ENCODE measurements around the gene STK24.
A peak's percentile ranks its signal among the peaks of the same experiment; 100 is the strongest.

Gene STK24

DNA sequence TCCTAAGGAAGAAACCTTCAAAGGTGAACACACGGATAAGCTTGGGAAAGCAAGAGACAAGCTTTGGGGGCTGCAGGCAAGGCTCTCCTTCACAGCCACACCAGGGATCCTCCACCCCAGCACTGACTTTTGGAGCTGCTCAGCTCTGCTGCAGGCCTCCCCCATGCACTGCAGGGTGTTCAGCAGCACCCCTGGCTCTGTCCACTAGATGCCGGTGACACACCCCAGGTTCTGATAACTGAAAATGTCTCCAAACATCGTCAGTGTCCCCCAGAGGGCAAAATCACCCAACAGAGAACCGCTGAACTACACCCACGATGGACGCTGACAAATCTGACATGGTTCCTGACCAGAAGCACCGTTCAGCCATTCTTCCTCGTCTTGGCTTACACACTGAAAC lies 90.5 kb downstream of the STK24 start:
- no peak for DNase-seq

DNA sequence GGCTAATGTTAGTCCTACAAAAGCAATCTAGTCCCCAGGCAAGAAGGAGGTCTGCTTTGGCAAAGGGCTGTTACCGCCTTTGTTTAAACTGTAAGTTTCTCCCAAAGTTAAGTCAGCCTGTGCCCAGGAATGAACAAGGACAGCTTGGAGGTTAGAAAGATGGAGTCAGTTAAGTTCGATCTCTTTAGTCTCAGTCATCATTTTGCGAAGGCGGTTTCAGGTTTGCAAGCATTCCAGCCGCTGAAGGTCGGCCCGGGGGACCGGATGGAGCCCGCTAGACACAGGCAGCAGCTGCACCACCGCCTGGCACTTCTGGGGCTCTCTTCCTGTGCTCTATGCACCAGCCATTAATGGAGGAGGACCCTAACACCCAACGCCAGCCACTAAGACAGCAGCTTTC lies 91.3 kb downstream of the STK24 start:
- no peak for DNase-seq

DNA sequence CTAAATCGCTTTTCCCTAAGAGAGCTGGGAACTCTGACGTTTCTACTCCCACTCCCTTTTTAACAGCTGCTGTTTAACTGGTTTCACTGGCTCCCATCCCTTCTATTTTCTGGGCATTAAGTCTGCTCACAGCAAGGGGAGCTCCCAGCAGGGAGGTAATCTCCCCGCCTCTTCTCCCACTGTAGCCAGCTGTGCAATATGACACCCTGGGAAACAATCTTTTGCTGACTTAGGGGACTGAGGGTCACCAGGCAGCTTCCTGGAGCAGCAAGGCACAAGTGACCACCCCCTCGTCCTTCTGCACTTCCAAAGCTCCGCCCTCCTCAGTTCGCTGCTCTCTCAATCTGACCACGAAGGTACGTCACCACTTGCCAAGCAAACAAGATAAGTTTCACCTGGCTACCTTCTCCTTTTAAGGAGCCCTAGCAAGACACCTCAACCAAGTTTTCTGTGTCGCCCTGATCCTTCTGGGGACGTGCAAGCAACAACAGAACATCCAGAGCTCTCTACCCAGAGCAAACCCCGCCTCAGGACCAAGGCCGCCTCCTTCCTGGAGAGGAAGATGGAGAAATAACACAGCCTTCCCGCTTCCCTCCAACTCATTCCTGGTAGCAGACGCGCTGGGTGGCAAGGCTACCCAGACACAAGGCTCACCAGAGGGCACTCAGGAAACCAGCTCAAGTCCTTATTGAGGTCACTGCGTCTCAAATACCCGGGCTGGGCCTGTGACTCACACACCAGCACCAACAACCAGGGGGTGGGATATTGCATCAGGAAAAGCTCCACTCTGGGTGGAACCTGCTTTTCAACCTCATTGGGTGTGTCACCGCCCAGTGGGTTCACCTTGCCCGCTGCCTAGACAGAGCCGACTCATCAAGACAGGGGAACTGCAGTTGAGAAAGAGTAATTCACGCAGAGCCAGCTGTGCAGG lies 92.4 kb downstream of the STK24 start:
- peak; percentile 84 for DNase-seq

DNA sequence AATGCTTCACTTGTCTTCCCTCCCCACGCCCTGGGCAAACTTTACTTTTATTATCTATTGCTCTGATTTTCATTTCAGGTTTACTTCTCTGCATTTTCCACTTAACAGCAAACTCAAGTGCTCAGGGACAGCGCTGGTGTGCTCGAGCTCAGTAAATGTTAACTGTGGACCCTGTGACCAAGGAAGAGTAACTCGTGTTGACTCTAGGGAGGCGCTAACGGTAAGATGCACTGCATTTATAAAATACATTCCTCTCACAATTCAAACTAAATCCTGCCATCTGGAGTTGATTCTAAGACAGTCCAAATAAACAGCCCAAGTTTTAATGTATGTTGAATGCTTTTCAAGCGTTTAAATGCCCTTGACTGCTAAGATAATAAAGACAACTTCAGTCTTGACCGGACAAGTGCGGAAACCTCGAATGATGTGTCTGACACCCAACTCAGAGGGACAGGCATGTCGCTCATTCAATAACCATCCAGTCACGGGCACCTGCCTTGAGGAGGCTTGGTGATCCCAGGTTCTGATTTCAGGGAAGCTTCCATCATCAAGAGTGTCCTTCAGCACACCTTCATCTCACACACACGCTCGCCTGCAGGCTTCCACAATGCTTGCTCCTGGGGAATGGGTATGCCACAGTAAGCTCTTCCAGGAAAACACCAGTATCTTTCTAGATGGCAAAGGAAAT lies 93.2 kb downstream of the STK24 start:
- no peak for DNase-seq

DNA sequence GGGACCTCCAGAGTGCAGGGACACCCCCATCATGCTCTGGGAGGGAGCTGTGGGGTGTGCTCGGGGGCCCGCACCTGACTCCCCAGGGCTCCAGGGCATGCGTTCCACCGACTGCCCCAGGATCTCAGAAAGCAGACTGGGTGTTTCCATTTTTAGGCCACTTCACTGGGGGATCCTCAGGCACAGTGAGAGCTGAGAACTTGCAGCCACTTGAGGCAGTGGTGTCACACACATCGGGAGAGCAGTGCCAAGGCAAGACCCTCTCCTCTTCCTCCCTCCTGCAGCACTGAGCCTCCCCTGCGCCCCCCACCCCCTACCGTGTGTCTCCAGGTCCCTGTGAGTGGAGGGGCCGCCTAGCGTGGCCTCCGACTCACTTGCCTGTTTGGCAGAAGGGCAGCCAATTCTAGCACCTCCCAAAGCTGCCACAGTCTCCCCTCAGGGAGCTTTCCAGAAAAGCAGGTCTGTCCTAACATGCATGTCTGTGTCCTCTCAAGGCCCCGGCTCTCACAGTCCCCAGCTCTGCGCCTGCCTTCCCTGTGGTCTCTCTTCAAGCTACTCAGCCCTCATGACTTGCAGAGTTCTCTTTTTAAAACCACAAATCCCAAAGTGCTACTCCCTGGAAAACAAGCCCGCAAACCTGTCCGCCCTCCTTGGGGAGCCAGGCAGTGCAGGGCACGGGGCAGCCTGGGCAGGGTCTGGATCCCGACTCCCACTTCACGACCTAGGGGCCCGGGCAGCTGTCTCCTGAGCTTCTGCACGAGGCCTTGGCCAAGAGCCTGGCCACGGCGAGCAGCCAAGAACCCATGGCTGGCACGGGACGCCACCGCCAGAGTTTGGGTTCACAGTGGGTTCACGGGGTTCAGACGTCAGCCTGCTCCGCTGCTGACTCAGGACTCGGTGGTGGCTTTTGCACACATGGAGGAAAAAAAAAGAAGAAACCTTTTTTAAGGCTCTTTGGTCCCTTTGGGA lies 94.1 kb downstream of the STK24 start:
- peak; percentile 13 for DNase-seq

DNA sequence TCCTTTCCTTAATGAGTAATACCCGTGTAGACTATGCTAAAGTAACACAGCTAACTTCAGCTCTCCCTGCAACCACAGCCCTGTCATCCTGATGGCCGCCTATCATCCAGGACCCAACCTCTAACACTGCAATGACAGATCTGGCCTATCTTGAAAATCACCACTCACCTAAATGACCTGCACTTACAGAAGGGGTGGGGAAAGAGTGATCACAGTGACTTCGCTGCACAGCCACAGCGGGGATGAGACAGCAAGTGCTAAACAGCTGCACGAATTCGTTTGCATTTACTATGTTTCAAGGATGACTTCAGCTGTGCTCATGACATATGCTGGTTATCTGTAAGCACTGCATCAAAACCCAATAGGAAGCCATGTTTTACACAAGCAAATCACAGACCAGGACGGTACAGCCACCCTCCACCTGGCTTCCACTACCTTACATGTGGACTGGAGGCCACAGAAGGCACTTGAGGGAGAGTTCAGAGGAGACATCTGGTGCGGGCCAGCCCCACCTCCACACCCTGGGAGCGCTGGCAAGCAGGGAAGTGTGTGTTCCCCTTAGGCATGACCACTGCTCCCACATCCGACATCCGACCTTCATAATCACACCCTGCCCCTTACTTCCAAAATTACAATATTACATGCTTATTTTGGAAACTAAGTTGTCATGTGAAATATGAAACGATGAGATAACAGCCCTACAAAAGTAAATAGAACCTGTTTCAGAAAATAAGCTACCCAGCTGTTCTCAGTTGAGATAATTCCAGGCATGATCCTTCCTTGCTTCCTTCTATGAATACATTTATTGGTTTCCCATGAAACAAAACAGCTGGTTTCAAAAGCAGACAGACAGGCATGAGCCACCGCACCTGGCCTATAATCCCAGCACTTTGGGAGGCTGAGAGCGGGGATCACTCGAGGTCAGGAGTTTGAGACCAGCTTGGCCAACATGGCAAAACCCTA lies 95.7 kb downstream of the STK24 start:
- DNase-seq: peak; percentile 83

DNA sequence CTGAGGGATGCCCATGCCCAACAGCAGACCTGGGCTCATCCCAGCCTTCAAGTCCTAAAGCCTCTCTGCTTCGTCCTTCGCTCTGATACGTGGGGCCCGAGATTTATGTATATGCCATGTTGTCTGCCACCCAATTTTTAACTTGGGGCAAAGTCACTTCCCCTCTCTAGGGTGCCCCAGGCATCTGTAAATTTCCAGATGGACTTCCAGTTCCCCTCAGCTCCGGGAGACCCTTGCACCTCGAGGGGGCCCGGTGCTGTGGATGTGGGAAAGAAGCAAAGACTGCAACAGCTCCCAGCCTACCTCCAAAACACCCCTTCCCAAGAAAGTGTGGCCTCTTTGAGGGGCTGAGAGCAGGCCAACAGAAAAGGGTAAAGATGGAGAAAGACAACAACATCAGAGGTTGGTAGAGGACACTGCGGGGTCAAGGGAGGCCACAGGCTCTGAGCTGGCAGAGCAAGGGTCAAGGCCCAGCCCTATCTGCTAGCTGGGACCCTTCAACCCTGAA lies 97.4 kb downstream of the STK24 start:
- DNase-seq: no peak

DNA sequence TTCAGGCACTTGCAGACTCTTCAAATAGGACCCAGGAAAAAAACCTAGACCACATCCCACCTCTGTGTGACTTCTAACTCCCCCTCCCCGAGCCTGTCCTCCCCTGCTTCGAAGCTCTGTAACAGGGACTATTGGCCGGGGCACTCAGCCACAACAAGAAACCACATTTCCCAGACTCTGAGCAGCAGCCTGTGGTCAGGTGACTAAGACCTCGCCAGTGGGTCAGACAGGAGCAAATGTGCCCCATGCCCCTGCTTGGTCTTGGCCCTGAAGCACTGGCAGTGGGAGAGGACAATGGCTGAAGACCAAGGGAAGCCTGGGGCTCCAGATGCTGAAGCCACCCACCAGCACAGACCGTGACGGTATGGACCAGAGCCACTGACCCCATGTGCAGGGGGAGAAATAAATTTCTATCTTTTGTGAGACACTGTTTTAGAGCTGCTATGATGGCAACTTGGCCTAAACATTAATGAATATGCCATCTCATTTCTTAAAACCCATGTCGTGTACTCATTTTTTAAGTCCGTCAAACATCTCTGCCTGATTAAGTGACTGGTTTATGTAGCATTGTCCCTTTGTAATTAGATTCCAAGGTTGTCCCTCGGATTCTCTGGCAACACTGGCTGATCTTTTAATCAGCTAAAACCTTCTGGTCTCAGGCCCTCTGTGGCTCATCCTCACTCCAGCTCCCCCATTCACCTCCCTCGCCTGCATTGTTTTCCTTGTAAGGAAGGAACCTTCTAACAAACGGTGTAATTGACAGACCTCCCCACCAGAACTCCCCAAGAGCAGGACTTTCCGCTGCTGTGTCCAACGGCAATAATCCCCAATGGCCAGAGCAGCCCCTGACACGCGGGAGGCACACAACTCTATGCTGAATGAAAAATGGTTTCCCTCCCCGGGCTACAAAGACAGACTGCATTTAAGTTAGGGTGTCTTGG lies 98.4 kb downstream of the STK24 start:
- peak; percentile 73 for DNase-seq

DNA sequence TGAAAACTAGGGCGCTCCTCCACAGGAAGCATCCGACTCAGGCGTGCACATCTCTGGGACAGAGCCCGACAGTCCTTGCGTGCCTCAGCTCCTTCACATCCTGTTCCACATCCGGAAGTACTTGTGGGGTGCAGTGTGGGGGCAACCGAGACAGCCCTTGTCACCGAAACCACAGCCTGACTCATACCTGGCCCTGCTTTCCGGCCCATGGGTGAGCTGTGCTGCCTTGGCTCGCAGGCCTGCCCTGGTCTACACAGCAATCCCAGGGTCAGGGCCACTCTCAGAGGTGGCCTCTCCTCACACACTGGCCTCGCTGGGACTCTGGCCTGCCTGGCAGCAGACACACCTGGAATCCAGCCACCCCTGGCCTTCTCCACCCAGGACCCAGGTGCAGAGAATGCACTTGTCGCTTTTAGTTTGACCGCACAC lies 100.4 kb downstream of the STK24 start:
- peak; percentile 96 for DNase-seq

DNA sequence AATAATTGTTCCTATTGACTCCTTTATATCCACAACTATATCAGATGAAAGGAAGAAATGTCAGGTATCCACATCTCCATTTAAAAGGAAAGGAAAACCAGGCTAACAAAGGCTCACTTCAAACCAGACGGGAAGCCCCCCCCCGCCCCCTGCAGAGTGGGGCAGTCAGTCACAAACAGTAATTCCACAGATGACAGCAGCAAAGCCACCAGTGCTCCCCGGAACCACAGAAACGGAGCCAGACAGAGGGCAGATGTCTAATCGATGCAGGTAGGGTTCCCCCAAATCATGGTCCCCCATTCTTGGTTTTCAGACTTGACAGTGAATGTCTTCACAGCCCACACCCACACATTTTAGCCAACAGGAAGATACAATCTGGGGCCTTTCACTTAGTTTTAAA lies 100.8 kb downstream of the STK24 start:
- DNase-seq: peak; percentile 76

DNA sequence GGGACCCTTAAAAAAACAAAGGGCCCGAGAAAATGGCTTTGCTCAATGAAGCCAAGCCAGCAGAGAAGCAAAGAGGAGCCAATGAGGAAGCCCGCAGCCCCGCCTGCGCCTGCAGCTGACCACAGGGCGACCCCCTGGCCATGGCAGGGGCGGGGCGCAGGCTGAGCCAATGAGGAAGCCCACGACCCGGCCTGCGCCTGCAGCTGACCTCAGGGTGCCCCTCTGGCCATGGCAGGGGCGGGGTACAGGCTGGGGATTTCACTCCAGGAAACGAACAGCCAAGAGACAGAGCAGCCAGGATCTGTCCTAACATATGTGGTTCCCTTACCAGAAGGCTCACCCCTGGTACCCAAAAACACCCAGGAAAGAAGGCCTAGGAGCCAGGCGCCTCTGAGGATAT lies 101.4 kb downstream of the STK24 start:
- DNase-seq: no peak

DNA sequence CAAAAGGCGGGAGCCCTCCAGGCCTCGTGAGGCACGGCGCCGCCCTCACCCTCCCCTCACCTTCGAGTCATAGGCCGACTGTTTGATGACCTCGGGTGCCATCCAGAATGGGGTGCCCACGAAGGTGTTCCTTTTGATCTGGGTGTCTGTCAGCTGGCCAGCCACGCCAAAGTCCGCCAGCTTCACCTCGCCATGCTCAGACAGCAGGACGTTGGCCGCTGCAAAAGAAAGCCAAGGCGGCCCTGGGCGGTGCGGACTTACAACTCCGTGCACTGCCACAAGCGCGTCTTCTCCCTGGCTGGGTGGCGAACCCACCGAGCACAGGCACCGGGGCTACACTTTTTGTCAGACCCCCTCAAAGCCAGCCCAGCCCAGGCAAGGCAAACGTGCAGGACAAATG lies 102.1 kb downstream of the STK24 start:
- DNase-seq: no peak

DNA sequence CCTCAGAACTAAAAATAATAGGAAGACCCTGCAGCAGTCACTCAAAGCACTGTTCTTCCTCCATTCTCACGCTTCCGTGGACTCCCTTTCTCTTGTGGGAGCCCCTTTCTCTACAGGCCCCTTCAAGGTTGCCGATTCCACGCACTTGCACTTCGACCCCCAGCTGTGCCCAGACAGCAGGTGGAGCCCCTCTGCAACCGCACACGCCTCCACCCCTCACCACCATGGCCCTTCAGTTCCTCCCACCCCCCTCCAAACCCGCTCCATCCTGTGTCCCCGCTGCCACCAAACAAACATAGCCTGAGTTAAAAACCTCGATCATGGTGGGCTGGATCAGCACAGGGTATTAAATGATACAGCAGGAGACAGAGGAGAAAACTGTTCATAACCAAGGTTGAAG lies 102.6 kb downstream of the STK24 start:
- no peak for DNase-seq

DNA sequence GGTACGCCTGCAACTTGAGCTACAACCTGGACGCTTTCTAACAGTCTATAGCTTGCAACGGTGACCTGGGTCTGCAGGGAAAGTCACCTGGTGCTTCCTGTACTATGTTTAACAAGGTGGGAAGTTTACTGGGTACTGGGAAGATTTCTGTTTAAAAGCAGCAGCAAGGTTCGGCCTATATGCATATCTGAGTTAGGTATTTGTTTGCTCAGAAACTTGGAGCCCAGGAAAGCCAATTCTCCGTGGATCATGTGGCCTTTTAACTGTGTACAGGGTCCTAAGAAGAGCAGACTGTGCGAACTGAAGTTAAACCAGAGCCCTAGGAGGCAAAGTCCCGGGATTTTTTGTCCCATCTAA lies 103.1 kb downstream of the STK24 start:
- DNase-seq: no peak

DNA sequence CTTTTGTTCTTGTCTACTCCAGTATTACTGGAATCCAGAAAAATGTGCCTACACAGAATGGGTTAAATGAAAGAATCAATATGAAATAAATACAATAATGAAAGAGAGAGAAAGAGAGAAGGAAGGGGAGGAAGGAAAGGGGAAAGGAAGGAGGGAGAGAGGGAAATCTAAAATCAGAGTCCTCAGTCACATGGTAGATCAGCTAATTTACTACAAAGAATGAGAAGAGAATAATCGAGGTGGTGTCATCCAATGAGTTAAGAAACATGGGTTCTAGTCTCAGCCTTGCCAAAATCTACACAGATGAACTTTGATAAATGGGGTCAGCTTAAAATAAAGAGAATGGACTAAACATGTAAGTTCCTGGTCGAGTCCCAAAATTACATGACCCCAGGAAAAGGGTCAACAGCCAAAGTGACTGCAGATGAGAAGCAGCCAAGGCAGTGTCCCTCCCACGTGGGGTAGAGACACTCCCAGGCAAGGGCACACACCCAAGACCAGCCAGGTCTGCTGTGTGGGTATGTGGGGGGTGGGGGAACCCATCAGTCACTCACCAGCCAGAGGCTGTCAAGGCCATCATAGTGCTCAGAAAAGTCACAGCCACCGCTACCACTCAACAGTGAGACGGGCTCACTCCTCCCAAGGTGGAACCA lies 103.6 kb downstream of the STK24 start:
- no peak for DNase-seq

DNA sequence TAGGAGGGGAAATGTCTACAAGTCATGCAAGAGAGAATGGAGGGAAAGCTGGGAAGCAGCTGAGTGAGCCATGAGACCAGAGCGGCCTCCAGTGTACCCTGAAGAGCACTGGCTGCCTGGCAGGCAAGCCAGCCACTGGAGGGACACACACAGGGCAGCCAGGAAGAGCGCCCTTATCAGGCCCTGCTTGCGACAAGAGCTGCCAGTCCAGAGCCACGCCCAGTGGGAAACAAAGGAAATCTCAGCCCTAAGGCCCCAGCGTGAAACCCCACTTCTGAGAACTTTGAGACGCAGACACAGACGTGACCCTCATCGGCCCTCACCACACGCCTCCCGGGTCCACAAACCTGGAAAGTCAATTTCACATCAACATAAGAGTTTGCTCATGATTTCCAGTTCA lies 105.0 kb downstream of the STK24 start:
- no peak for DNase-seq

DNA sequence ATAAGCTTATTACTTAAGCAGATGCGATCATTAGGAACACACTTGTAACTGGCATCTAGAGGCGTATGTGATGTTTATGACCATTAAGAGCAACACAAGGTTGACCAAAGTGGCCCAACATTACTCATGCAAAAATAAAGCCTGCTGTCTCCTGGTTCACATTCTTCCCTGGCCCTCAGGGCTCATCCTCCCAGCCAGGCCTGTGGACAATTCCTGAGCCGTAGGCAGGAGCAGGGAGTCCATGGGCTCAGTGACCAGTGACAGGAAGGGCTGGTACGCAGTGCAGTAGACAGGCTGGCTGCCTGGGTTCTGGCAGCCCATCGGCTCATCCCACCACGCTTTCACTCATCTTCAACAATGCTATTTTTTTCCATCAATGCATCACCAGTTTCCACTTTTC lies 106.0 kb downstream of the STK24 start:
- DNase-seq: no peak

DNA sequence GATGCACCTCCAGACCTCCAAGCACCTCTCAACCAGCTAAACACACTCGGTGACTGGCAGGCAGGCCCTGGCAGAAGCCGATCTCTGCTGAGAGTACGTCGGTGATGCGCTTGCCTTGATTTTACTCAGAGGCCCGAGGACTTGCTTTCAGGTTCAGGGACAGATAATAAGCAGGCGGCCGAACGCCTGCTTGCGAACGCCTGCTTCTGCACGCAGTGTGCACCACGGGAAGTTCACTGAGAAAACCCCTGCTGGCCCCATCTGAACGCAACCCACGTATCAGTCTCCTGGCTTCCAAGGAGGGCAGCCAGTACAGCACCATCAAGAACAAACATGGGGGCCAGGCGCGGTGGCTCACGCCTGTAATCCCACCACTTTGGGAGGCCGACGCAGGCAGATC lies 108.0 kb downstream of the STK24 start:
- DNase-seq: no peak

DNA sequence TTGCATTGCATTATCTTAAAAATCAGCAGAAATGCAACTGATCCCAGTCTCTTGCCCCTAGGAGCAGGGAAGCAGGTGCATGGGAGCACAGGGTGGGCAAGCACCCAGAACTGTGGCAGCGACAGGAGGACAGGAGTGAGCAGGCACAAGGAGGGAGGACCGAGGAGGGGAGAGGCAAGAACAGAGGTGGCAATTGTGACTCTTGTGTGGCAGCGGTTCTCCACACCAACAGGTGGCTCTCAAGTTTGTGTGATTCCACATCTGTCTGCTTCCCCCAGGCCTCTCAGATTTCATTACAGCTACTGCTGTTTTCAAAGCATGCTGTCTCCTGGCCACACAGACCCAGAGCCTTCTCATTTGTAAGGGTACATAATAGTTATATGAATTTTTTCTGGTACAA lies 108.5 kb downstream of the STK24 start:
- no peak for DNase-seq
